Measurements from ENCODE around the gene MBD3.

Gene MBD3

GRCh38 chr19:1633269-1633826 is 40.7 kb upstream of the MBD3 start:
- H3K27me3 Mint-ChIP-seq (ENCODE audit: low read depth) = no peaks in the 10 kb centered on the region
- H3K27ac Mint-ChIP-seq = no peak overlapping the region
- H3K4me3 Mint-ChIP-seq = no peak overlapping the region
- peaks cover 49% of the 10 kb centered on the region for H3K36me3 Mint-ChIP-seq (ENCODE audit: low read depth)
- no peaks in the 10 kb centered on the region for H3K4me1 Mint-ChIP-seq
- TF ChIP-seq, protein P1, sequence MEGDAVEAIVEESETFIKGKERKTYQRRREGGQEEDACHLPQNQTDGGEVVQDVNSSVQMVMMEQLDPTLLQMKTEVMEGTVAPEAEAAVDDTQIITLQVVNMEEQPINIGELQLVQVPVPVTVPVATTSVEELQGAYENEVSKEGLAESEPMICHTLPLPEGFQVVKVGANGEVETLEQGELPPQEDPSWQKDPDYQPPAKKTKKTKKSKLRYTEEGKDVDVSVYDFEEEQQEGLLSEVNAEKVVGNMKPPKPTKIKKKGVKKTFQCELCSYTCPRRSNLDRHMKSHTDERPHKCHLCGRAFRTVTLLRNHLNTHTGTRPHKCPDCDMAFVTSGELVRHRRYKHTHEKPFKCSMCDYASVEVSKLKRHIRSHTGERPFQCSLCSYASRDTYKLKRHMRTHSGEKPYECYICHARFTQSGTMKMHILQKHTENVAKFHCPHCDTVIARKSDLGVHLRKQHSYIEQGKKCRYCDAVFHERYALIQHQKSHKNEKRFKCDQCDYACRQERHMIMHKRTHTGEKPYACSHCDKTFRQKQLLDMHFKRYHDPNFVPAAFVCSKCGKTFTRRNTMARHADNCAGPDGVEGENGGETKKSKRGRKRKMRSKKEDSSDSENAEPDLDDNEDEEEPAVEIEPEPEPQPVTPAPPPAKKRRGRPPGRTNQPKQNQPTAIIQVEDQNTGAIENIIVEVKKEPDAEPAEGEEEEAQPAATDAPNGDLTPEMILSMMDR (IDR thresholded peaks at IDR 0.05; ENCODE audit: unreplicated experiment in 3 of 3) = no peak
- no peaks in the 10 kb centered on the region for H3K9me3 Mint-ChIP-seq

GRCh38 chr19:1632462-1633268 is 40.0 kb upstream of the MBD3 start:
- Mint-ChIP-seq H3K27ac (no peak overlapping the region), H3K4me3 (no peak overlapping the region)
- TF ChIP-seq, protein P1 (IDR thresholded peaks at IDR 0.05; ENCODE audit: unreplicated experiment in 3 of 3) = no peak

DNA sequence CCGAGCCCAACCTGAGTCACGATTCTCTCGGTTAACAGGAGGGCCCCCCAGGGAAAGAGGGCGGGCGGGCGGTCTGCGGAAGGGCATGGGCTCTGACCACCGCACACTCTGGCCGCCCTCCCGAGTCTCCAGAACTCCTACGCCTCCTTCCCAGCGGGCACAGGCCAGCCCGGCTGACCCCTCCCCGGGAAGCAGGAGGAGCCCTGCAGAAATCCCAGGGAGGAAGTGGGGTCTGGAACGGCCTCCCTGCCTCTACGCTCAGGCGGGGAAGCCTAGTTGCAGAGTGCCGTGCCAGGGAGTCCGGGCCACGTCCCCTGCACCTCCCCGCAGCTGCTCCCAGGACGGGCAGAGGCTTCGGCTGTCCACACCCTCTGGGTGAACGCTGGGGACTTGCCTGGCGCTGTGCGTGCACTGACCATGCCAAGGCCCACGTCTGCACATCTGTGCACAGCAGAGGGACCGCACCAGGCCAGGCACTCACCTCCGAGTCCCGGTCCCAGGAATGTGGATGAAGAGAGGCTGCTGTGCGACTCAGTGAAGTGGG is 39.0 kb upstream of the MBD3 start:
- H3K4me1 Mint-ChIP-seq = no peaks in the 10 kb centered on the region
- H3K27ac Mint-ChIP-seq = no peak overlapping the region
- no peaks in the 10 kb centered on the region for H3K27me3 Mint-ChIP-seq (ENCODE audit: low read depth)
- no peaks in the 10 kb centered on the region for H3K9me3 Mint-ChIP-seq
- H3K4me3 Mint-ChIP-seq = no peak overlapping the region
- TF ChIP-seq, protein P1 (IDR thresholded peaks at IDR 0.05; ENCODE audit: unreplicated experiment in 3 of 3) = no peak
- peaks cover 32% of the 10 kb centered on the region for H3K36me3 Mint-ChIP-seq (ENCODE audit: low read depth)

More at GRCh38 chr19:1632462-1633268, 40.0 kb upstream of the MBD3 start:
- Mint-ChIP-seq H3K4me1 (no peaks in the 10 kb centered on the region), H3K27me3 (ENCODE audit: low read depth) (no peaks in the 10 kb centered on the region), H3K36me3 (ENCODE audit: low read depth) (peaks cover 42% of the 10 kb centered on the region), H3K9me3 (no peaks in the 10 kb centered on the region)

DNA sequence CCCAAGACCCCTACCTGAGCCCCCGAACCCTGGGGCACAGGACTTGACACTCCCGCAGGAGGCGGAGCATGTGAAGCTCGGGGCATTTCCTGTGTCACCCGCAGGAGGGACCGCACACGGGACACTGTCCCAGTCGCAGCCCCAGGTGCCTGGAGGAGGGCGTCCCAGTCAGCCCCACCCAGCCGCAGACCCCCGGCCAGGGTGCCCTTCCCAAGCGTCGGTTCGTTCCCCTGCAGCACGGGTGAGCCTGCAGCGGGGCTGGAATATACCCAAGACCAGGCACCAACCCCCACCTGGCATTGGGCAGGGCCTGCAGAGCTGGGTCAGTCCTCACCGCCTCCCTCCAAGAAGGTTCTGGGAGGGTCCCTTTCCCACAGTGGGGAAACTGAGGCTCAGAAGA is 38.1 kb upstream of the MBD3 start:
- no peak overlapping the region for H3K4me3 Mint-ChIP-seq
- H3K27me3 Mint-ChIP-seq (ENCODE audit: low read depth) = no peaks in the 10 kb centered on the region
- TF ChIP-seq, protein P1 (IDR thresholded peaks at IDR 0.05; ENCODE audit: unreplicated experiment in 3 of 3) = no peak
- peaks cover 28% of the 10 kb centered on the region for H3K36me3 Mint-ChIP-seq (ENCODE audit: low read depth)
- H3K9me3 Mint-ChIP-seq = no peaks in the 10 kb centered on the region
- H3K4me1 Mint-ChIP-seq = no peaks in the 10 kb centered on the region
- H3K27ac Mint-ChIP-seq = no peak overlapping the region

DNA sequence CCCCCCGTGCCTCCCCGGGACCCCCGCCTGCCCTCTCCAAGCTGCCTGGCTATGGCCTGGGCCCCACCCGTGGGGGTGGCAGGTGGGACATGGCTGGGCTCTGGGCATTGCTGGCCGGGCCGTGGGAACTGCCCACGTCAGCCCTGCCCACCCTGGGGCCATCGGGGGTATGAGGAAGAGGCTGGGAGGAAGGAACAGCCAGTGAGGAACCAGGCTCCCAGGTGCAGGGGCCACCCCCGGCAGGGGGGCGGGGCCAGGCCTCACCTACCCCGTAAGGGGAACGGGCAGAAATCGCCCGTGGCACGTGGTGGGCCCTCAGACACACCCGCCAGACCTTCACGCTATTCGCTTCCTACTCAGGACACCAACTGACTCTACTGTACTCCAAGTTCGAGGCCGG is 37.3 kb upstream of the MBD3 start:
- Mint-ChIP-seq H3K4me3 (no peak overlapping the region), H3K36me3 (ENCODE audit: low read depth) (peaks cover 22% of the 10 kb centered on the region), H3K27me3 (ENCODE audit: low read depth) (no peaks in the 10 kb centered on the region), H3K27ac (no peak overlapping the region), H3K4me1 (no peaks in the 10 kb centered on the region), H3K9me3 (no peaks in the 10 kb centered on the region)
- TF ChIP-seq, protein P1 (IDR thresholded peaks at IDR 0.05; ENCODE audit: unreplicated experiment in 3 of 3) = no peak

Data from nephron (organoid).